ENCODE measurements around the gene CNPY2. TPM values are rescaled to one million over a fixed set of nuclear protein-coding genes. Genes with fewer than 3 reads are reported as not detected.

The CNPY2 gene
- total and polyA plus RNA-seq, 2 of the 13 experiments (the other 11 are each of a cell fraction or from before 2014, with no cell fraction given), result 285 to 356 TPM

GRCh38 chr12:56267443-56268071 is 48.2 kb downstream of the CNPY2 start (continued):
- no peak for TF ChIP-seq ZFP90 (CRISPR knock-in tag; IDR thresholded peaks at IDR 0.05; ENCODE audit: borderline replicate concordance)
- peak; percentile 28; the same call in 1 of the 2 replicates for TF ChIP-seq MAX (IDR thresholded peaks at IDR 0.05)
- TF ChIP-seq SCMH1 (CRISPR knock-in tag; IDR thresholded peaks at IDR 0.05; ENCODE audit: borderline replicate concordance), result no peak
- TF ChIP-seq E2F2 (CRISPR knock-in tag; IDR thresholded peaks at IDR 0.05; ENCODE audit: borderline replicate concordance), result no peak
- TF ChIP-seq PAXIP1 (CRISPR knock-in tag; conservative IDR thresholded peaks at IDR 0.05), result no peak; the same call in 1 of the 2 replicates
- no peak for TF ChIP-seq SNRNP70 (IDR thresholded peaks at IDR 0.05; ENCODE audit: low read depth, low read length)
- peak; percentile 4; the same call in 1 of the 2 replicates for TF ChIP-seq ZNF335 (CRISPR knock-in tag; IDR thresholded peaks at IDR 0.05)
- TF ChIP-seq SP5 (CRISPR knock-in tag; IDR thresholded peaks at IDR 0.05; ENCODE audit: borderline replicate concordance, low read depth), result no peak
- TF ChIP-seq FOSL2 (CRISPR knock-in tag; IDR thresholded peaks at IDR 0.05), result no peak
- TF ChIP-seq ONECUT2 (CRISPR knock-in tag; IDR thresholded peaks at IDR 0.05), result no peak
- TF ChIP-seq ZNF343 (CRISPR knock-in tag; IDR thresholded peaks at IDR 0.05), result no peak
- TF ChIP-seq, protein P1, sequence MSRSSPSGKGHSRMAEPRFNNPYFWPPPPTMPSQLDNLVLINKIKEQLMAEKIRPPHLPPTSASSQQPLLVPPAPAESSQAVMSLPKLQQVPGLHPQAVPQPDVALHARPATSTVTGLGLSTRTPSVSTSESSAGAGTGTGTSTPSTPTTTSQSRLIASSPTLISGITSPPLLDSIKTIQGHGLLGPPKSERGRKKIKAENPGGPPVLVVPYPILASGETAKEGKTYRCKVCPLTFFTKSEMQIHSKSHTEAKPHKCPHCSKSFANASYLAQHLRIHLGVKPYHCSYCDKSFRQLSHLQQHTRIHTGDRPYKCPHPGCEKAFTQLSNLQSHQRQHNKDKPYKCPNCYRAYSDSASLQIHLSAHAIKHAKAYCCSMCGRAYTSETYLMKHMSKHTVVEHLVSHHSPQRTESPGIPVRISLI (CRISPR knock-in tag; IDR thresholded peaks at IDR 0.05; ENCODE audit: borderline replicate concordance), result no peak
- TF ChIP-seq NFYC (CRISPR knock-in tag; IDR thresholded peaks at IDR 0.05), result no peak
- no peak for TF ChIP-seq MTA3 (CRISPR knock-in tag; IDR thresholded peaks at IDR 0.05)
- TF ChIP-seq ZNF709 (CRISPR knock-in tag; IDR thresholded peaks at IDR 0.05), result no peak
- TF ChIP-seq, protein P2, sequence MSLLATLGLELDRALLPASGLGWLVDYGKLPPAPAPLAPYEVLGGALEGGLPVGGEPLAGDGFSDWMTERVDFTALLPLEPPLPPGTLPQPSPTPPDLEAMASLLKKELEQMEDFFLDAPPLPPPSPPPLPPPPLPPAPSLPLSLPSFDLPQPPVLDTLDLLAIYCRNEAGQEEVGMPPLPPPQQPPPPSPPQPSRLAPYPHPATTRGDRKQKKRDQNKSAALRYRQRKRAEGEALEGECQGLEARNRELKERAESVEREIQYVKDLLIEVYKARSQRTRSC (CRISPR knock-in tag; IDR thresholded peaks at IDR 0.05; ENCODE audit: low read depth), result no peak
- TF ChIP-seq SNAI1 (CRISPR knock-in tag; IDR thresholded peaks at IDR 0.05; ENCODE audit: borderline replicate concordance), result no peak
- no peak for TF ChIP-seq YEATS2 (CRISPR knock-in tag; IDR thresholded peaks at IDR 0.05; ENCODE audit: borderline replicate concordance)
- peak; percentile 71 for TF ChIP-seq RARA (CRISPR knock-in tag; IDR thresholded peaks at IDR 0.05)
- TF ChIP-seq ZBTB7B (CRISPR knock-in tag; IDR thresholded peaks at IDR 0.05), result 0 out of 2 replicates have a peak, but pooled peaks have one; percentile 9
- no peak for TF ChIP-seq BRCA1 (CRISPR knock-in tag; IDR thresholded peaks at IDR 0.05)
- TF ChIP-seq CENPX (CRISPR knock-in tag; IDR thresholded peaks at IDR 0.05), result no peak
- no peak for TF ChIP-seq ZC3H13 (CRISPR knock-in tag; IDR thresholded peaks at IDR 0.05)
- TF ChIP-seq, protein P3, sequence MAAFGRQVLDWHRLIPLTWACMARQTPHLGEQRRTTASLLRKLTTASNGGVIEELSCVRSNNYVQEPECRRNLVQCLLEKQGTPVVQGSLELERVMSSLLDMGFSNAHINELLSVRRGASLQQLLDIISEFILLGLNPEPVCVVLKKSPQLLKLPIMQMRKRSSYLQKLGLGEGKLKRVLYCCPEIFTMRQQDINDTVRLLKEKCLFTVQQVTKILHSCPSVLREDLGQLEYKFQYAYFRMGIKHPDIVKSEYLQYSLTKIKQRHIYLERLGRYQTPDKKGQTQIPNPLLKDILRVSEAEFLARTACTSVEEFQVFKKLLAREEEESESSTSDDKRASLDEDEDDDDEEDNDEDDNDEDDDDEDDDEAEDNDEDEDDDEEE (CRISPR knock-in tag; IDR thresholded peaks at IDR 0.05), result peak; percentile 50

Measured in HepG2 (cell line).